IMR-90 (cell line): ENCODE results near the gene AK2. TPM values are rescaled to one million over a fixed set of nuclear protein-coding genes. Genes with fewer than 3 reads are reported as not detected.

Experiments
- ATAC-seq: fragments of 200-7000 bp; cut with Tn5 transposase; 2 replicates; pipeline ENCODE4 v1.9.1; 2020; ENCODE audit warnings: low read depth, mild to moderate bottlenecking, moderate library complexity
- BruUV-seq: library from RNA; stranded (reverse); fragments of 400-500 nt; replicated peaks from 2 replicates; lab custom pipeline; 2021; lab: Mats Ljungman, UMichigan
- CTCF ChIA-PET: fragments of 300-600 bp; formaldehyde crosslinking; extraction: SDS; loops from one replicate; lab custom pipeline; 2021; ENCODE audit warnings: antibody characterized with exemption; lab: Yijun Ruan, JAX
- POLR2A ChIA-PET: fragments of 300-600 bp; sonication (Branson Sonifier 250); formaldehyde crosslinking; loops from one replicate; lab custom pipeline; 2022; ENCODE audit warnings: antibody characterized with exemption; ENCODE audit not compliant: unreplicated experiment; lab: Charles Lee
- DNase-seq: peaks from one replicate; pipeline ENCODE4 v3.0.0; 2013
- H2AFZ ChIP-seq: replicated peaks from 2 replicates; pipeline ENCODE3; 2013; ENCODE audit warnings: low read length, mild to moderate bottlenecking; ENCODE audit not compliant: poor library complexity
- H2AK5ac ChIP-seq: 2 replicates; pipeline ENCODE4 v1.6.1; 2013; ENCODE audit warnings: low read depth, low read length, inconsistent platforms
- H2AK9ac ChIP-seq: replicated peaks from 2 replicates; pipeline ENCODE3; 2013; ENCODE audit warnings: mild to moderate bottlenecking, low read depth, low read length, moderate library complexity; ENCODE audit not compliant: poor library complexity
- H2BK120ac ChIP-seq: 2 replicates; pipeline ENCODE4 v1.6.1; 2013; ENCODE audit warnings: low read depth, low read length, inconsistent platforms
- H2BK15ac ChIP-seq: 3 replicates; pipeline ENCODE4 v1.6.1; 2013; ENCODE audit warnings: low read depth, low read length, inconsistent platforms
- H2BK20ac ChIP-seq: 2 replicates; pipeline ENCODE4 v1.6.1; 2013; ENCODE audit warnings: low read depth, mild to moderate bottlenecking, inconsistent platforms, low read length, moderate library complexity
- H2BK5ac ChIP-seq: 2 replicates; pipeline ENCODE4 v1.6.1; 2013; ENCODE audit warnings: mild to moderate bottlenecking, low read depth, low read length, inconsistent platforms; ENCODE audit not compliant: poor library complexity, severe bottlenecking
- H3K14ac ChIP-seq: replicated peaks from 2 replicates; pipeline ENCODE4 v1.6.1; 2013; ENCODE audit warnings: low read depth, low read length, inconsistent platforms
- H3K18ac ChIP-seq: 2 replicates; pipeline ENCODE4 v1.6.1; 2013; ENCODE audit warnings: low read depth, low read length, control low read depth
- H3K23ac ChIP-seq: 2 replicates; pipeline ENCODE4 v1.6.1; 2013; ENCODE audit warnings: low read depth, low read length, inconsistent platforms
- H3K27ac ChIP-seq: 2 replicates; pipeline ENCODE4 v1.5.1; 2013; ENCODE audit warnings: mild to moderate bottlenecking, control low read depth, low read length; ENCODE audit not compliant: insufficient read depth
- H3K27me3 ChIP-seq: 2 replicates; pipeline ENCODE4 v1.6.1; 2013; ENCODE audit warnings: low read length; ENCODE audit not compliant: control insufficient read depth, insufficient read depth
- H3K36me3 ChIP-seq: 2 replicates; pipeline ENCODE4 v1.6.1; 2013; ENCODE audit warnings: low read length, mixed read lengths; ENCODE audit not compliant: control insufficient read depth, insufficient read depth
- H3K4ac ChIP-seq: 2 replicates; pipeline ENCODE4 v1.6.1; 2013; ENCODE audit warnings: low read depth, low read length, inconsistent platforms
- H3K4me1 ChIP-seq: 2 replicates; pipeline ENCODE4 v1.6.1; 2013; ENCODE audit warnings: low read length, mixed read lengths; ENCODE audit not compliant: control insufficient read depth, insufficient read depth
- H3K4me2 ChIP-seq: 2 replicates; pipeline ENCODE4 v1.6.1; 2013; ENCODE audit warnings: low read depth, mild to moderate bottlenecking, control low read depth, low read length, moderate library complexity
- H3K4me3 ChIP-seq: 2 replicates; pipeline ENCODE4 v1.5.1; 2013; ENCODE audit warnings: low read depth, mild to moderate bottlenecking, control low read depth, low read length, moderate library complexity; ENCODE audit not compliant: insufficient read depth
- H3K56ac ChIP-seq: 2 replicates; pipeline ENCODE4 v1.6.1; 2013; ENCODE audit warnings: low read length, inconsistent platforms; ENCODE audit not compliant: insufficient read depth; ENCODE audit errors: extremely low read depth
- H3K79me1 ChIP-seq, 2 experiments: 2 replicates each; pipeline ENCODE4 v1.6.1; 2013; ENCODE audit warnings: low read length in 2 of 2, inconsistent platforms in 1 of 2, low read depth in 1 of 2
- H3K9ac ChIP-seq: 2 replicates; pipeline ENCODE4 v1.6.1; 2013; ENCODE audit warnings: low read depth, low read length, control low read depth
- H3K9me1 ChIP-seq: 2 replicates; pipeline ENCODE4 v1.6.1; 2013; ENCODE audit warnings: low read length, inconsistent platforms; ENCODE audit not compliant: insufficient read depth
- H3K9me3 ChIP-seq: 2 replicates; pipeline ENCODE4 v1.6.1; 2013; ENCODE audit warnings: low read length; ENCODE audit not compliant: control insufficient read depth, insufficient read depth
- H4K20me1 ChIP-seq: 2 replicates; pipeline ENCODE4 v1.6.1; 2013; ENCODE audit warnings: low read length, inconsistent platforms; ENCODE audit not compliant: insufficient read depth
- H4K5ac ChIP-seq: 2 replicates; pipeline ENCODE4 v1.6.1; 2013; ENCODE audit warnings: mild to moderate bottlenecking, low read depth, low read length, control low read depth
- H4K8ac ChIP-seq, 2 experiments: 2 replicates each; pipeline ENCODE4 v1.6.1; 2013; ENCODE audit warnings: low read depth in 2 of 2, low read length in 2 of 2, control low read depth in 1 of 2, inconsistent platforms in 1 of 2
- H4K91ac ChIP-seq: 2 replicates; pipeline ENCODE4 v1.6.1; 2013; ENCODE audit warnings: low read depth, low read length, inconsistent platforms; ENCODE audit not compliant: insufficient read depth
- CEBPB ChIP-seq: IDR thresholded peaks from 2 replicates; pipeline ENCODE4 v1.6.1; 2012; ENCODE audit warnings: low read depth, low read length, improper control_type of control experiment
- CHD1 ChIP-seq: IDR thresholded peaks from 2 replicates; pipeline ENCODE4 v1.6.1; 2012; ENCODE audit warnings: low read depth, low read length, improper control_type of control experiment
- FOS ChIP-seq: fragments of 150-350 bp; IDR thresholded peaks from 2 replicates; pipeline ENCODE4 v1.6.1; 2016; ENCODE audit warnings: low read depth, low read length
- MAFK ChIP-seq: IDR thresholded peaks from 2 replicates; pipeline ENCODE4 v1.6.1; 2012; ENCODE audit warnings: low read depth, low read length, improper control_type of control experiment
- NFE2L2 ChIP-seq: fragments of 150-350 bp; IDR thresholded peaks from 2 replicates; pipeline ENCODE4 v1.6.1; 2016; ENCODE audit warnings: low read depth, mild to moderate bottlenecking, low read length
- POLR2A ChIP-seq: IDR thresholded peaks from 2 replicates; pipeline ENCODE4 v1.6.1; 2012; ENCODE audit warnings: mild to moderate bottlenecking, low read depth, low read length
- RAD21 ChIP-seq: IDR thresholded peaks from 2 replicates; pipeline ENCODE4 v1.6.1; 2012; ENCODE audit warnings: low read length, improper control_type of control experiment
- RCOR1 ChIP-seq: IDR thresholded peaks from 2 replicates; pipeline ENCODE4 v1.6.1; 2012; ENCODE audit warnings: mild to moderate bottlenecking, low read length, improper control_type of control experiment; ENCODE audit not compliant: insufficient replicate concordance
- RFX5 ChIP-seq: IDR thresholded peaks from 2 replicates; pipeline ENCODE4 v1.8.0; 2012; ENCODE audit warnings: low read depth, mild to moderate bottlenecking, low read length, moderate library complexity
- SMC3 ChIP-seq: fragments of 150-350 bp; IDR thresholded peaks from 2 replicates; pipeline ENCODE4 v1.6.1; 2016; ENCODE audit warnings: low read depth, mild to moderate bottlenecking, antibody characterized with exemption, low read length, moderate library complexity
- WGBS, 2 experiments: methylation state at CpG; one replicate each; pipeline versions ENCODE4 v1.1.5 to v1.1.7; 2013; ENCODE audit warnings: missing lambda C conversion rate in 2 of 2; ENCODE audit not compliant: insufficient read length in 1 of 2; ENCODE audit errors: extremely low coverage in 2 of 2; 5-methylcytosine and 5-hydroxymethylcytosine counted together
- dilution Hi-C: fragments of 300-500 bp; cut with HindIII; formaldehyde crosslinking; loops from one replicate; pipeline ENCODE4 v1.14.3; 2018; ENCODE audit warnings: low sequenced_read_pairs; ENCODE audit not compliant: unreplicated experiment
- in situ Hi-C: fragments of 300-500 bp; cut with MboI; formaldehyde crosslinking; loops from 3 replicates; pipeline ENCODE4 v1.14.3; 2019; ENCODE audit warnings: low sequenced_read_pairs, inconsistent platforms, mixed read lengths
- intact Hi-C: fragments of 100-400 bp; cut with micrococcal nuclease; formaldehyde crosslinking; loops from 2 replicates; pipeline ENCODE4 v1.10.0; 2022
- polyA plus RNA-seq, 3 experiments: library from polyadenylated mRNA; depleted of rRNA; stranded (reverse); fragments of >200 nt; gene quantifications; 2 replicates each; pipeline ENCODE4 v1.2.3, GENCODE V29; 2012; ENCODE audit warnings: low replicate concordance in 1 of 3
- total RNA-seq: library from RNA; depleted of rRNA; stranded (reverse); fragments of >200 nt; gene quantifications from 2 replicates; pipeline ENCODE4 v1.2.3, GENCODE V29; 2012
- TF ChIP-seq, protein P1 (sequence below): conservative IDR thresholded peaks from 2 replicates; pipeline ENCODE4 v1.5.1; 2012; ENCODE audit warnings: mild to moderate bottlenecking, low read depth, low read length, improper control_type of control experiment
- TF ChIP-seq, protein P2 (sequence below): fragments of 150-350 bp; IDR thresholded peaks from 2 replicates; pipeline ENCODE4 v1.6.1; 2016; ENCODE audit warnings: low read depth, mild to moderate bottlenecking, low read length, moderate library complexity, borderline replicate concordance

Gene AK2
- total and polyA plus RNA-seq, 2 of the 4 experiments (the other 2 are of a cell fraction), result 118 to 203 TPM

GRCh38 chr1:33012165-33012564 lies 24.5 kb downstream of the AK2 start:
- DNase-seq (no peak), ATAC-seq (no peak)
- no peak overlapping the region for H4K91ac ChIP-seq
- peaks cover 5% of the 10 kb centered on the region for H3K9me1 ChIP-seq
- H4K8ac ChIP-seq, result no peak overlapping the region
- no peak overlapping the region for H2AK5ac ChIP-seq
- H2BK20ac ChIP-seq, result no peak overlapping the region
- H2BK120ac ChIP-seq, result no peak overlapping the region
- H3K4me2 ChIP-seq, result no peak overlapping the region
- H2AK9ac ChIP-seq, result no peak overlapping the region
- H3K9ac ChIP-seq, result no peak overlapping the region
- intact Hi-C loops, result no loop called here
- 100% methylated on average over 1 of the region's 3 CpGs; no CpG with 5 or more reads in 1 of the 2 experiments for whole genome bisulfite sequencing, 2 experiments
- H3K4ac ChIP-seq, result no peak overlapping the region
- no peak overlapping the region for H3K4me3 ChIP-seq
- POLR2A ChIA-PET, result interaction anchor here (0.6 kb wide), 1 partner anchor 26 kb away, joined by 3 read pairs; no protein-coding TSS in a partner anchor
- H2BK15ac ChIP-seq, result no peak overlapping the region
- in situ Hi-C loops, result no loop called here
- no peak overlapping the region for H3K23ac ChIP-seq
- no peak overlapping the region for H2AFZ ChIP-seq
- TF ChIP-seq CHD1 (no peak), SMC3 (no peak), RAD21 (no peak), CEBPB (no peak), POLR2A (no peak), RCOR1 (no peak), MAFK (no peak), NFE2L2 (no peak), RFX5 (no peak), FOS (no peak)
- TF ChIP-seq, protein P1, sequence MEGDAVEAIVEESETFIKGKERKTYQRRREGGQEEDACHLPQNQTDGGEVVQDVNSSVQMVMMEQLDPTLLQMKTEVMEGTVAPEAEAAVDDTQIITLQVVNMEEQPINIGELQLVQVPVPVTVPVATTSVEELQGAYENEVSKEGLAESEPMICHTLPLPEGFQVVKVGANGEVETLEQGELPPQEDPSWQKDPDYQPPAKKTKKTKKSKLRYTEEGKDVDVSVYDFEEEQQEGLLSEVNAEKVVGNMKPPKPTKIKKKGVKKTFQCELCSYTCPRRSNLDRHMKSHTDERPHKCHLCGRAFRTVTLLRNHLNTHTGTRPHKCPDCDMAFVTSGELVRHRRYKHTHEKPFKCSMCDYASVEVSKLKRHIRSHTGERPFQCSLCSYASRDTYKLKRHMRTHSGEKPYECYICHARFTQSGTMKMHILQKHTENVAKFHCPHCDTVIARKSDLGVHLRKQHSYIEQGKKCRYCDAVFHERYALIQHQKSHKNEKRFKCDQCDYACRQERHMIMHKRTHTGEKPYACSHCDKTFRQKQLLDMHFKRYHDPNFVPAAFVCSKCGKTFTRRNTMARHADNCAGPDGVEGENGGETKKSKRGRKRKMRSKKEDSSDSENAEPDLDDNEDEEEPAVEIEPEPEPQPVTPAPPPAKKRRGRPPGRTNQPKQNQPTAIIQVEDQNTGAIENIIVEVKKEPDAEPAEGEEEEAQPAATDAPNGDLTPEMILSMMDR, result no peak
- TF ChIP-seq, protein P2, sequence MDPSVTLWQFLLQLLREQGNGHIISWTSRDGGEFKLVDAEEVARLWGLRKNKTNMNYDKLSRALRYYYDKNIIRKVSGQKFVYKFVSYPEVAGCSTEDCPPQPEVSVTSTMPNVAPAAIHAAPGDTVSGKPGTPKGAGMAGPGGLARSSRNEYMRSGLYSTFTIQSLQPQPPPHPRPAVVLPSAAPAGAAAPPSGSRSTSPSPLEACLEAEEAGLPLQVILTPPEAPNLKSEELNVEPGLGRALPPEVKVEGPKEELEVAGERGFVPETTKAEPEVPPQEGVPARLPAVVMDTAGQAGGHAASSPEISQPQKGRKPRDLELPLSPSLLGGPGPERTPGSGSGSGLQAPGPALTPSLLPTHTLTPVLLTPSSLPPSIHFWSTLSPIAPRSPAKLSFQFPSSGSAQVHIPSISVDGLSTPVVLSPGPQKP, result no peak
- no peaks in the 10 kb centered on the region for H3K27me3 ChIP-seq
- no TSS peak for BruUV-seq
- no peak overlapping the region for H2BK5ac ChIP-seq
- H3K27ac ChIP-seq, result no peak overlapping the region
- no peak overlapping the region for H3K14ac ChIP-seq
- peaks cover 1 to 6% of the 10 kb centered on the region in 2 experiments; a peak in 1 of 4 replicates for H3K79me1 ChIP-seq
- dilution Hi-C loops, result no loop called here
- no peaks in the 10 kb centered on the region for H4K20me1 ChIP-seq
- no peak overlapping the region for H4K5ac ChIP-seq
- peaks cover 39% of the 10 kb centered on the region for H3K36me3 ChIP-seq
- H3K18ac ChIP-seq, result no peak overlapping the region
- peaks cover 5% of the 10 kb centered on the region; the same call in 1 of the 2 replicates for H3K4me1 ChIP-seq
- H3K56ac ChIP-seq, result no peak overlapping the region
- no peaks in the 10 kb centered on the region for H3K9me3 ChIP-seq
- CTCF ChIA-PET, result interaction anchor here (1.0 kb wide), 1 partner anchor 93 kb away, joined by 3 read pairs; no protein-coding TSS in a partner anchor
